Subcutaneous adipose tissue (tissue), 4 donors: ENCODE data around the gene IL4R. TPM values are rescaled to one million over a fixed set of nuclear protein-coding genes. Genes with fewer than 3 reads are reported as not detected.

ENCODE experiments used
- total RNA-seq, 4 donors: library from RNA; depleted of rRNA; stranded (reverse); fragments of >200 nt; gene quantifications; one replicate each; pipeline ENCODE4 v1.1.0, GENCODE V29; 2016
- TF ChIP-seq, protein P1 (sequence below): fragments of 450-650 bp; IDR thresholded peaks from one replicate; pipeline ENCODE4 v1.5.1; 2016; ENCODE audit warnings: low read depth, mild to moderate bottlenecking, control low read depth, antibody characterized with exemption, moderate library complexity

Gene IL4R
- total RNA-seq, 4 donors from 2014 or later, result 14.7 to 37.3 (median 30.4) TPM

DNA sequence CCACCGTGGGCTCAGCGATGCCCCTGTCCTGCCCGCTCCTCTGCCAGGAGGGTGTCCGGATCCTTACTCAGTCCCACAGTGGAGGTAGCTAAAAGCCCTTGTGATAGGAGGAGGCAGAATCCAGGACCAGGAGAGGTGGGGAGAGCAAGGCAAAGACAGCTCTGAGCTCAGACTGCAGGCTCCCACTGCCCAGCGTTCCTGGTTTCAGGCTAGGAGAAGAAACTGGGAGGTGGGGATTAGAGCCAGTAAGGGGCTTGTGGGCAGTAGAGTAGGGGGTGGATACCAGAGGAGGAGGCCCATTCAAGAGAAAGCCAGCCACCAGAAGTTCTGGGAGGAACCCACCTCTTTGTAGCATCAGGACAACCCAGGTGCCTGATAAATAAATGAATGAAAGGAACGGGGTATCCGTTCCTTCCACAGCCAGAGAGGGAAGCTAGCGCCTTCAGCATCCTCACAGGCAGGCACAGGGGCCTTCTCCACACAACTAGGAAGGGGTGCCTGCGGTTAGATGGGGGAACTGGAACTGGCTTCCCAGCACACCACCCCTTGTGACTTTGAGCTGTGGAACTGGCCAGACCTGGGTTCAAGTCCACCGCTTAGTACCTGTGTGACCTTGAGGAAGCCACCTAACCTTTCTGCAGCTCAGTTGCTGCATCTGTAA, 90.5 kb downstream of the IL4R start:
- TF ChIP-seq, protein P1, sequence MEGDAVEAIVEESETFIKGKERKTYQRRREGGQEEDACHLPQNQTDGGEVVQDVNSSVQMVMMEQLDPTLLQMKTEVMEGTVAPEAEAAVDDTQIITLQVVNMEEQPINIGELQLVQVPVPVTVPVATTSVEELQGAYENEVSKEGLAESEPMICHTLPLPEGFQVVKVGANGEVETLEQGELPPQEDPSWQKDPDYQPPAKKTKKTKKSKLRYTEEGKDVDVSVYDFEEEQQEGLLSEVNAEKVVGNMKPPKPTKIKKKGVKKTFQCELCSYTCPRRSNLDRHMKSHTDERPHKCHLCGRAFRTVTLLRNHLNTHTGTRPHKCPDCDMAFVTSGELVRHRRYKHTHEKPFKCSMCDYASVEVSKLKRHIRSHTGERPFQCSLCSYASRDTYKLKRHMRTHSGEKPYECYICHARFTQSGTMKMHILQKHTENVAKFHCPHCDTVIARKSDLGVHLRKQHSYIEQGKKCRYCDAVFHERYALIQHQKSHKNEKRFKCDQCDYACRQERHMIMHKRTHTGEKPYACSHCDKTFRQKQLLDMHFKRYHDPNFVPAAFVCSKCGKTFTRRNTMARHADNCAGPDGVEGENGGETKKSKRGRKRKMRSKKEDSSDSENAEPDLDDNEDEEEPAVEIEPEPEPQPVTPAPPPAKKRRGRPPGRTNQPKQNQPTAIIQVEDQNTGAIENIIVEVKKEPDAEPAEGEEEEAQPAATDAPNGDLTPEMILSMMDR, result no peak

DNA sequence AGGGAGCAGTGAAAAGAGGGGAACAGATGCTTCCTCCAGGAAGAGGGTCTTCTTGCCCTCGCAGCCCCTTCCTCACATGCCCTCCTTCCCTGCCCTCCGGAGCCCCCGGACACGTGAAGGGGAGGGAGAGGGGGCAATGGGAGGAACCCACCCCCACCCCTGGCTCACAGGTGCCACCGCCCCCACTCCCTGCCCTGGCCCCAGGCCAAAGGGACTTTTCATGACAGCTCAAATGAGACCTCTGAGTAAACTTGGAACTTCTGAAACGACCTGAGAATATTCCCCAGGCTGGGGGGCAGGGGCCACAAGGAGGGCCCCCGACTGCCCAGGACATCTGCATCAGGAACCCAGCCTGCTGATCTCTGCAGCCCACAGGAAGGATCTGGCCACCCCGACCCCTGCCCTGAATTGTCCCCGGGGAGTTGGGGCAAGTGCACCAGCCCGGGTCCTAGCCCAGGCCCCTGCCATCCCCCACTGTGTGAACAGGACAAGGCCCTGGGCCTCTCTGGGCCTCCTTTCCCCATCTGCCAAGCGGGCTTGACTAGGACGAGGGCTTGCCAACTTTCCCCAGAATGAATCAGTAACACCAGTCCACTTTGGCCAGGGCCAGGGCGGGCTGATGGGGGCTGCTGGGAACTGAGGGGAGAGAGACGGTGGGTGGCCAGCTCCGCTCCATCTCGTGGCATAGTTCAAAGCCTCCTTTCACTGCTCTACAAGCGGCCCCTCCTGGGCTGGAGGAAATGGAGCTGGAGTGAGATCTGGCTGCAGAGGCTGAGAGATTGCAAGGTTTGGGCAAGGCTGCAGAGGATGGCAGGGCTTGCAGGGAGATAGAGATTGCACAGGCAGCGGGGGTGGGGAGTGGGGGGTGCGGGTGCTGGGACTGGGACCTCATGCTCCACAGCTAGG, 92.0 kb downstream of the IL4R start:
- TF ChIP-seq, protein P1, result no peak

DNA sequence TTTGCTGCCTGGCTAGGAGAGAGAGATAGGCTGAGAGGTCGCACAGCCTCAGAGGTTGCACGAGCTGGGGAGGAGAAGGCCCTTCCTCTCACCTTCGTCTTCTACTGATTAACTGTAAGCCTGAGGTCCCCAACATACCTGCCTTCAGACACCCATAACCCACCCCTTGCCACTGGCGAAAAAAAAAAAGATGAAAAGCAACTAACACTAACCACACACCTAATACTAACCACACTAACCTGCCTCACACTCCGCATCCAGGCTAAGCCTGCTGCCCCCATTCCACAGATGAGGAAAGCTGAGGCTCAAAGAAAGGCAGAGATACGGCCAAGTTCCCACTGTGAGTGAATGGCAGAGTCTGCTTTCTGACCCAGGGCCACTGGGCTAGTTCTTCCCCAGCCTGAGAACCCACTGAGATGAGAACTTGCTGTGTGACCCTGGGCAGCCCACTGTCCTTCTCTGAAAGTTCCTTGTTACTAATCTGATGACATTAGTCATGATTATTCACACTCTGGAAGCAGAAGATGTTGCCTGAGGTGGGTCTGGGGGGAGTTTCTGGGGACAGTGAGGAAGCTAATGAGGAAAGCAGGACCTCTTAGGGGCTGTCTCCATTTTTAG, 92.8 kb downstream of the IL4R start:
- TF ChIP-seq, protein P1, result no peak

DNA sequence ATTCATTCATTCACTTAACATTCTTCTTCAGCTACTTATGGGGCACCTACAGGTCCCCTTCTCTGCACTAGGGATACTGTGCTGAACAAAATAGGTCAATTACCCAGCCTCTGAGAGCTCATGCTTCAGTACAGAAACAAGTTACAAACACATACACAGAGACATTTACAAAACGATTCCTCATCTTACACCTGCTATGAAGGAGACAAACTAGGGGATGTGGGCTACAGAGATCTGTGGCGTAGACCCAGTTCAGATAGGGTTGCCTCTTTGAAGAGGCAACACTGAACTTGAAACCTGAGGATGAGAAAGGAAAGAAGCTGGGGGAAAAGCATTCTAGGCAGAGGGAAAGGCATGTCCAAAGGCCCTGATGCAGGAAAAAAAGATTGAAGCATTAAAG, 93.4 kb downstream of the IL4R start:
- TF ChIP-seq, protein P1, result no peak

DNA sequence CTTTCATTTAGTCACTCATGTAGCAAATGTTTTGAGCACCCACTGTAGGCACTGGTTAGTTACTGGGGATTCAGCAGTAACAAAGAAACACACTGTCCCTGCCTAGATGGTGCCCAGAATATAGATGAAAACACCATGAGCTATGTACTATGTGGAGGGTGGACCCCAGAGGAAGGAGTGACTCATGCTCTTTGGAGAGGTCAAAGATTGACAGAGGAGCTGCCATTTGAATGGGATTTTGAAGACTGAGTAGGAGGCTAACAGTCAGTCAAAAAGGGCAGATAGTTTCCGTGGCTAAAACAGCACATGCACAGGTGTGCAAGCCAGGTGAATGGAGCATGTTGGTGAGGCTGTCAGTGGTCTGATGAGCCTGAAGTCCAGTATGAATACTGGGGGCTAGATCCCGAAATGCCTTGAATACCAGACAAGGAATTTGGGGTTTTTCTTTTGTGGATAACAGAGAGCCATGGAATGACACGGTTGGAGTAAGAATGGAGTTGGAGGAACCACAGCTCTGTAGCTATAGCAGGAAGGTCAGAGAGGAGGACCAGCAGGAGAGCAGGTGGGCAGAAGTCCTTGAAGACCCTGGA, 94.3 kb downstream of the IL4R start:
- TF ChIP-seq, protein P1, result no peak

DNA sequence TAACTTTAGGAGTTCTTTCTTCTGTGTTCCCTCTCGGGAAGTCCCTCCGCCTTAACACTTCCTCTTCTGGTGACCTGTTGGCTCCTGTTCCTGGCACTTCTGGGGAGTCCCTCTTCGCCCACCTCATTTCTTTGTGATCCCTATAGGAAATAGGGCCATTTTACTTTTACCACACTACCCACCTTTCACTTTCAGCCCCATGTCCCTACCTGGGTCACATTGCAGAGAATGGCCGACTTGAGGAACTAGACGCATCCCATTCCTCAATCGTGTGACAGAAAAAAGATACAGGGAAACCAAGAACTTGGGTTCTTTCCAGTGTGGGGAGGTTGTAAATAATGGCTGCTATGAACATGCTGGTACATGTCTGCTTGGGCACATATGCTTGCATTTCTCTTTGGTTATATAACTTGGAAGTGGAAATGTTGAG, 94.8 kb downstream of the IL4R start:
- TF ChIP-seq, protein P1, result no peak
